ENCODE measurements around the gene RGS16.

DNA sequence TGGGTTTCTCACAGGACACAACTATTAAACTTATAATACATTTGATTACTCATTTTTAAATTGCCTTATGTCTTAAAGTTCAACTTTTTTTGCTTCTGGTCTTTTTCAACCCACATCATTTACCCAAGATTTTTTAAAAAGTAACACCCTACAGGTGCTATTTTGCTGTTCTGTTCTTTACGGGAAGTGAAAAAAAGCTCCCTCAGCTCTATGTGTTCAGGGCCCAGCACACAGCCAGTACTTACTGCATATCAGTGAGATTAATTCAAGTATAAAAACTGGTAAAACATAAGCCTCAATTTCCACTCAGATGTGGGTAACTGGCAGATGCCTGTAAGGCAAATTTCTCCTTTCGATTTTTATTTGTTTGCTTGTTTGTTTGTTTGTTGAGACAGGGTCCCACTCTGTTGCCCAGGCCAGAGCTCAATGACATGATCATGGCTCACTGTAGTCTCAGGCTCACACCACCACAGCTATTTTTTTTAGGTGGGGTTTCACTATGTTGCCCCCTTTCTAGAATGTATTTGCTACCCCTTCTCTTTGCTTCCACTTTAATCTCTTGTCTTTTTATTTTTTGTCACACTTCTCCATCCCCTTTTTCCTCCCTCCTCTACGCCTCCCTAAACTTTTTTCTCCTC, 35.4 kb downstream of the RGS16 start:
- TF ChIP-seq, protein P1, sequence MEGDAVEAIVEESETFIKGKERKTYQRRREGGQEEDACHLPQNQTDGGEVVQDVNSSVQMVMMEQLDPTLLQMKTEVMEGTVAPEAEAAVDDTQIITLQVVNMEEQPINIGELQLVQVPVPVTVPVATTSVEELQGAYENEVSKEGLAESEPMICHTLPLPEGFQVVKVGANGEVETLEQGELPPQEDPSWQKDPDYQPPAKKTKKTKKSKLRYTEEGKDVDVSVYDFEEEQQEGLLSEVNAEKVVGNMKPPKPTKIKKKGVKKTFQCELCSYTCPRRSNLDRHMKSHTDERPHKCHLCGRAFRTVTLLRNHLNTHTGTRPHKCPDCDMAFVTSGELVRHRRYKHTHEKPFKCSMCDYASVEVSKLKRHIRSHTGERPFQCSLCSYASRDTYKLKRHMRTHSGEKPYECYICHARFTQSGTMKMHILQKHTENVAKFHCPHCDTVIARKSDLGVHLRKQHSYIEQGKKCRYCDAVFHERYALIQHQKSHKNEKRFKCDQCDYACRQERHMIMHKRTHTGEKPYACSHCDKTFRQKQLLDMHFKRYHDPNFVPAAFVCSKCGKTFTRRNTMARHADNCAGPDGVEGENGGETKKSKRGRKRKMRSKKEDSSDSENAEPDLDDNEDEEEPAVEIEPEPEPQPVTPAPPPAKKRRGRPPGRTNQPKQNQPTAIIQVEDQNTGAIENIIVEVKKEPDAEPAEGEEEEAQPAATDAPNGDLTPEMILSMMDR (IDR thresholded peaks at IDR 0.05; ENCODE audit: low read depth, low read length, missing input control) = no peak
- TF ChIP-seq TAF1 (conservative IDR thresholded peaks at IDR 0.05) (no peak), RAD21 (IDR thresholded peaks at IDR 0.05) (no peak), HNF4A (conservative IDR thresholded peaks at IDR 0.05) (no peak), EGR1 (IDR thresholded peaks at IDR 0.05; ENCODE audit: low read depth in 2 of 2) (no peak), JUND (IDR thresholded peaks at IDR 0.05) (no peak), YY1 (IDR thresholded peaks at IDR 0.05) (no peak), SP1 (IDR thresholded peaks at IDR 0.05) (no peak), FOXA1 (IDR thresholded peaks at IDR 0.05) (no peak), RXRA (IDR thresholded peaks at IDR 0.05) (no peak)
- TF ChIP-seq, protein P2, sequence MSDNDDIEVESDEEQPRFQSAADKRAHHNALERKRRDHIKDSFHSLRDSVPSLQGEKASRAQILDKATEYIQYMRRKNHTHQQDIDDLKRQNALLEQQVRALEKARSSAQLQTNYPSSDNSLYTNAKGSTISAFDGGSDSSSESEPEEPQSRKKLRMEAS (IDR thresholded peaks at IDR 0.05) = no peak
- TF ChIP-seq, protein P3, sequence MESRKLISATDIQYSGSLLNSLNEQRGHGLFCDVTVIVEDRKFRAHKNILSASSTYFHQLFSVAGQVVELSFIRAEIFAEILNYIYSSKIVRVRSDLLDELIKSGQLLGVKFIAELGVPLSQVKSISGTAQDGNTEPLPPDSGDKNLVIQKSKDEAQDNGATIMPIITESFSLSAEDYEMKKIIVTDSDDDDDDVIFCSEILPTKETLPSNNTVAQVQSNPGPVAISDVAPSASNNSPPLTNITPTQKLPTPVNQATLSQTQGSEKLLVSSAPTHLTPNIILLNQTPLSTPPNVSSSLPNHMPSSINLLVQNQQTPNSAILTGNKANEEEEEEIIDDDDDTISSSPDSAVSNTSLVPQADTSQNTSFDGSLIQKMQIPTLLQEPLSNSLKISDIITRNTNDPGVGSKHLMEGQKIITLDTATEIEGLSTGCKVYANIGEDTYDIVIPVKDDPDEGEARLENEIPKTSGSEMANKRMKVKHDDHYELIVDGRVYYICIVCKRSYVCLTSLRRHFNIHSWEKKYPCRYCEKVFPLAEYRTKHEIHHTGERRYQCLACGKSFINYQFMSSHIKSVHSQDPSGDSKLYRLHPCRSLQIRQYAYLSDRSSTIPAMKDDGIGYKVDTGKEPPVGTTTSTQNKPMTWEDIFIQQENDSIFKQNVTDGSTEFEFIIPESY (IDR thresholded peaks at IDR 0.05) = no peak
